ENCODE results near the gene APOC1.

Gene APOC1

DNA sequence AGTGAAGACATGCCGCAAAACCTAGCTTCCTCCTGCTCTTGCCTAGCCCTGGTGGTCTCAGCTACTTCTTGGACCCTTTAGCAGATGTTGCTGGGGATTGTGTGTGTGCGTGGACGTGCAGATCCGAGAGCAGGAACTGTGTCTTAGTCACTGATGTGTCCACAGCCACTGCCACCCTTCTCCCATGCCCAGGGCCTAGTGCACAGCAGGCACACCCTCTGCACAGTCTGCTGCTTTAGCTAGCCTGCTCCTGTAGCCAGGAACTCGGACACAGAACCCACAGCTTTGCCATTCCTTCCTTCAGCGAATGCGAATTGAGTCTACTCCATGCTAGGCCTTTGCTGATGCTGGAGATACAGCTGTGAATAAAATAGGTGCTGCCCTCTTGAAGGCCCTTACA, 43.1 kb downstream of the APOC1 start:
- DNase-seq: no peak

DNA sequence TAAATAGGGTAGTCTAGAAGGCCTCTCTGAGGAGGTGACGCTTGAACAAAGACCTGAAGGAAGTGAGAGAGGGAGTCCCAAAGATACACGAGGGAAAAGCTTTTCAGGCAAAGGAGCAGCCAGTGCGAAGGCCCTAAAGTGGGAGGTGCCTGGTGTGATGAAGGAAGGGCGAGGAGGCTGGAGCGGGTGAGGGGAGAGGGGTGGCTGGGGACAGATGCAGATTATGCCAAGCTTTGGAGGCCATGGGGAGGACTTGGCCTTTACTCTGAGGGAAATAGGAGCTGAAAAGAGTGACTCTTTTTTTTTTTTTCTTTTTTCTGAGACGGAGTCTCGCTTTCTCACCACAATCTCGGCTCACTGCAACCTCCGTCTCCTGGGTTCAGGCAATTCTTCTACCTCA, 43.7 kb downstream of the APOC1 start:
- no peak for DNase-seq

DNA sequence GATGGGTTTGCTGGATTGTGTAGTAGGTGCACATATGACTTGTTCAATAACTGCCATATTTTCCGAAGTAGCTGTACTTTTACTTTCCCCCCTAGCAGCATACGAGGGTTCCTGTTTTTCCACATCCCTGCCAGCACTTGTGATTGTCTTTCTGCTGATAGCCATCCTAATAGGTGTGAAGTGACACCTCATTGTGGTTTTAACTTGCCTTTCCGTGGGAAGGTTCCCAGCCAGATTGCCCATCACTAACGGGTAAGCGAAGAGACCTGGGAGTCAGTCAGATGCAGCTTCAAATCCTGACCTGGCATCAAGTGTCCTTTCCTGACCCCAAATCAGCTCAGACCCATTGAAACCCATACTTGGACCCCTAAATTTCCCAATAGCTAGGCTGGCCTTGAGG, 45.3 kb downstream of the APOC1 start:
- no peak for DNase-seq

DNA sequence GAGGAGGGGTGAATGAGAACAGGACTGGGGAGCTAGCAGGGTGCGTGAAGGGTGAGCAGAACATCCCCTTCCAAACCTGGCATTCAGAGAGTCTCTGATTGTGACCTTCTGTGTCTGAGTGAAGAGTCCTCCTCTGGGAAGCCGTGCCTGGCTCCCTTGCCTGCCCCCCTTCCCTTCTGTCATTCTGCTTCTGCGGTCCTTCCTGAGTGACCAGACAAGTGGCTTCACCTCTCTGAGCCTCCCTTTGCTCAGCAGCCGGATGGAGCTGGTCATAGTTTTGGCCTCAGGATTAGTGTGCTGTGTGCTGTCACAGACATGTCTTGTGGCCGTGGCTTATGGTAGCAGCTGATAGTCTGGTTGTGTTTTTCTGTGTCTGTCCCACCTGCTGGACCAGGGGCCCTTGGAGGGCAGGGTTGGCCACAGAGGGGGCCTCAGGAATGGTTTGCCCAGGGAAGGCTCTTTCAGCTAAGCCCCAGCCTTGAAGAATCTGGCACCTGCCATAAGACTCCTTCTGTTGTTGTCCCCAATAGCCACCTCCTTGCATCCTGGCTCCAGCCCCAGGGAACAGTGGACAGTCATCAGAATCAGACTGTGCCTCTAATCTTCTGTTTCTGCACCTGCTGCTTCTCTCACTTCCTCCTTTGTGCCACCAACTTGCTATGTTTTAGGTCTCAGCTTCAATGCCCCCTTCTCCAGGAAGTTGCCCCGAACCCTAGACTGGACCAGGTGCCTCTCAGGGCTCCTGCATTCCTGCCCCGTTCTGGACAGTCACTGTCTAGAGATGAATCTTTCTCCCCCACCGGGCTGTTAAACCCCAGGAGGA, 46.7 kb downstream of the APOC1 start:
- no peak for DNase-seq

DNA sequence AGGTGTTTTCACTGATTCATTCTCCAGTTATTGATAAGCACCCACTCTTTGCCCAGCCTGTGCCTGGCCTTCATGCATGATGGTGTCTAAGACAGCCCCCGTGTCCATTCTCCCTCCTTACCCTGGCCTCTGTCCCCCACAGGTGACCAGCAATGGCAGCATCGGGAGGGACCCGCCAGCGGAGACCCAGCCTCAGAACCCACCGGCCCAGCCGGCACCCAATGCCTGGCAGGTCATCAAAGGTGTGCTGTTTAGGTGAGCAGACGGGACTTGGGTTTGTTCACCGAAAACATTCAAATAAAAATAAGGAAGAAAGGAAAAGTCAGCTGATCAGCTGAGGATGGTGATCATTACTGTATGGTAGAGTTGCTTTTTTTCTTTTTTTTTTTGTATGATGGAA, 47.4 kb downstream of the APOC1 start:
- DNase-seq: no peak

DNA sequence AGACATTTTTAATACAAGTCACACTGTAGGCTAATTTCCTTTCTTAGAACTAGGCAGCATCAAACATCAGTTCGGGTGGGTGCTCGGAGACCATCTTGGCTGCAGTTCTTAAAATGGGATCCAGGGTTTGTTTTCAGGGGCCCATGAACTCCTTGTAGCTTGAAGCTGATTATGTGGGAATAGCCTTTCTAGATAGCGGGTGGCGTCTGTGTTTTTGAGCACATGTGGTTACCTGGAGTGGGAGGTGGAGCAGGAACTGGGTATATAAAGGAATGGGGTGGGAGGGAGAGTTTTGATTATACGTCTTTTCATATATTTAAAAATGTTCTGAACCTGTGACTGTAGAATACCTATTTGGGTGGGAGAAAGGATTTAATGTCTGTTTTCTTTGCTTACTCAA, 53.7 kb downstream of the APOC1 start:
- no peak for DNase-seq

DNA sequence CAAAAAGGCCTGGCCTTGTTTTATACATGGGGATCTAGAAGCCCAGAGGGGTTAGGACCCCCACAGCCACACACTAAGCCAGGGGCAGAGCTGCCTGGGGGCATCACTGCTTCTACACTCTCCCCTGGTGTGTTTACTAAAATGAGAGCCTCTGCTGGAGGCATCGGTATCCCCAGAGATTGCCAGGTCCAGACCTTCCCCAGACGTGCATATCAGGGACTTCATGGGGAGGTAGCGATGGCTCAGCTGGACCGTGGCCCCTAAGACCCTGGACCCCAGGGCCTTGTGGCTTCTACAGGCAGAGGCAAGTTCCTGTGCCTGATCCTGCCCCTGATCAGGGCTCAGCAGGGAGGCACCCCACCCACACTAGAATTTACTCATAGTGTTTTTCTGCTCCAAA, 54.3 kb downstream of the APOC1 start:
- no peak for DNase-seq

All from stimulated activated CD4-positive, alpha-beta T cell treated with anti-CD3 and anti-CD28 coated beads, Interleukin-4, amount 100 ng/mL, for 24 hours (primary cell).